Thyroid gland (tissue), 4 donors: ENCODE results near the gene EEF1AKMT3. TPM values are rescaled to one million over a fixed set of nuclear protein-coding genes. Genes with fewer than 3 reads are reported as not detected.

Source experiments
- DNase-seq, 2 donors: peaks; one replicate each; pipeline ENCODE4 v3.0.0-alpha.2; 2019
- H3K27ac ChIP-seq, 3 donors: fragments of 200-600 bp; sonication (generic); 1 replicate in 2 of 3; 2 replicates in 1 of 3; pipeline ENCODE4 v1.5.1; 2016 to 2019; ENCODE audit warnings: mild to moderate bottlenecking in 1 of 3, moderate library complexity in 1 of 3
- H3K27me3 ChIP-seq: fragments of 200-600 bp; sonication (generic); one replicate; pipeline ENCODE4 v1.5.1; 2019
- H3K36me3 ChIP-seq, 2 donors: fragments of 200-600 bp; sonication (generic); one replicate each; pipeline ENCODE4 v1.5.1; 2016 to 2019
- H3K4me1 ChIP-seq, 2 donors: fragments of 200-600 bp; sonication (generic); one replicate each; pipeline ENCODE4 v1.5.1; 2017 to 2019
- H3K4me3 ChIP-seq, 3 donors: fragments of 200-600 bp; sonication (generic); replicated peaks in 1 of 3; 1 replicate in 2 of 3; 2 replicates in 1 of 3; pipeline ENCODE4 v1.5.1; 2016; ENCODE audit warnings: mild to moderate bottlenecking in 1 of 3
- H3K9me3 ChIP-seq: fragments of 200-600 bp; sonication (generic); one replicate; pipeline ENCODE4 v1.5.1; 2017
- POLR2A ChIP-seq, 2 donors: fragments of 450-650 bp; IDR thresholded peaks; one replicate each; pipeline ENCODE4 v1.6.1; 2017; ENCODE audit warnings: antibody characterized with exemption in 2 of 2, mild to moderate bottlenecking in 2 of 2, moderate library complexity in 1 of 2
- WGBS, 2 donors: methylation state at CpG; one replicate each; pipeline ENCODE4 v1.1.5; 2017; 5-methylcytosine and 5-hydroxymethylcytosine counted together
- intact Hi-C: fragments of 100-400 bp; cut with DNase I; formaldehyde crosslinking; loops from one replicate; pipeline ENCODE4 v1.15.1; 2023
- total RNA-seq, 4 donors: library from RNA; depleted of rRNA; stranded (reverse); fragments of >200 nt; gene quantifications; one replicate each; pipeline ENCODE4 v1.2.3, GENCODE V29; 2016
- TF ChIP-seq, protein P1 (sequence below), 6 experiments: fragments of 200-600 bp in 3 of 6; fragments of 450-650 bp in 3 of 6; sonication (generic) in 3 of 6; IDR thresholded peaks; one replicate each; pipeline ENCODE4 v1.5.1; 2016 to 2019; ENCODE audit warnings: antibody characterized with exemption in 6 of 6, mild to moderate bottlenecking in 2 of 6, inconsistent platforms in 1 of 6, moderate library complexity in 1 of 6

EEF1AKMT3 gene
- total RNA-seq, 4 donors from 2014 or later: 12.1 to 20.4 (median 16.5) TPM

DNA sequence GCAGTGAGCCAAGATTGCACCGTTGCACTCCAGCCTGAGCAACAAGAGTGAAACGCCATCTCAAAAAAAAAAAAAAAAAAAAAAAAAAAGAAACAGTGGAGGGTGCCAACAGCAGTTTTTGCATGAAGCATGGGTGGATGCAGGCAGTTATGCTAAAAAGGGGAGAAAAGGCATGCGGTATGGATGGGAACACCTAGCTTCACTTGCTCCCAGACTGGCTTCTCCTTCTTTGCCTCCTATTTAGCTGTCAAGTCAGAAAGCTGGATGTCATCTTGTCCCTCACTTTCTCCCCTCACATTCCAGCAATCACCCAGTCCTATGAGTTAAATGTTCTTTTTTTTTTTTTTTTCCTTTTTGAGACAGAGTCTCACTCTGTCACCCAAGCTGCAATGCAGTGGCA lies 2.6 kb downstream of the EEF1AKMT3 start:
- WGBS, 2 donors: 93 to 96% methylated on average over 3 of the region's 3 CpGs
- peaks cover 23 to 35% of the 10 kb centered on the region in 2 donors for H3K4me1 ChIP-seq
- no peaks in the 10 kb centered on the region for H3K27me3 ChIP-seq
- H3K4me3 ChIP-seq: no peak overlapping the region
- H3K36me3 ChIP-seq: no peaks in the 10 kb centered on the region
- no peak overlapping the region for H3K27ac ChIP-seq
- TF ChIP-seq, protein P1, sequence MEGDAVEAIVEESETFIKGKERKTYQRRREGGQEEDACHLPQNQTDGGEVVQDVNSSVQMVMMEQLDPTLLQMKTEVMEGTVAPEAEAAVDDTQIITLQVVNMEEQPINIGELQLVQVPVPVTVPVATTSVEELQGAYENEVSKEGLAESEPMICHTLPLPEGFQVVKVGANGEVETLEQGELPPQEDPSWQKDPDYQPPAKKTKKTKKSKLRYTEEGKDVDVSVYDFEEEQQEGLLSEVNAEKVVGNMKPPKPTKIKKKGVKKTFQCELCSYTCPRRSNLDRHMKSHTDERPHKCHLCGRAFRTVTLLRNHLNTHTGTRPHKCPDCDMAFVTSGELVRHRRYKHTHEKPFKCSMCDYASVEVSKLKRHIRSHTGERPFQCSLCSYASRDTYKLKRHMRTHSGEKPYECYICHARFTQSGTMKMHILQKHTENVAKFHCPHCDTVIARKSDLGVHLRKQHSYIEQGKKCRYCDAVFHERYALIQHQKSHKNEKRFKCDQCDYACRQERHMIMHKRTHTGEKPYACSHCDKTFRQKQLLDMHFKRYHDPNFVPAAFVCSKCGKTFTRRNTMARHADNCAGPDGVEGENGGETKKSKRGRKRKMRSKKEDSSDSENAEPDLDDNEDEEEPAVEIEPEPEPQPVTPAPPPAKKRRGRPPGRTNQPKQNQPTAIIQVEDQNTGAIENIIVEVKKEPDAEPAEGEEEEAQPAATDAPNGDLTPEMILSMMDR (IDR thresholded peaks at IDR 0.05): no peak
- no peak for DNase-seq
- no peaks in the 10 kb centered on the region for H3K9me3 ChIP-seq
- intact Hi-C loops: no loop called here

DNA sequence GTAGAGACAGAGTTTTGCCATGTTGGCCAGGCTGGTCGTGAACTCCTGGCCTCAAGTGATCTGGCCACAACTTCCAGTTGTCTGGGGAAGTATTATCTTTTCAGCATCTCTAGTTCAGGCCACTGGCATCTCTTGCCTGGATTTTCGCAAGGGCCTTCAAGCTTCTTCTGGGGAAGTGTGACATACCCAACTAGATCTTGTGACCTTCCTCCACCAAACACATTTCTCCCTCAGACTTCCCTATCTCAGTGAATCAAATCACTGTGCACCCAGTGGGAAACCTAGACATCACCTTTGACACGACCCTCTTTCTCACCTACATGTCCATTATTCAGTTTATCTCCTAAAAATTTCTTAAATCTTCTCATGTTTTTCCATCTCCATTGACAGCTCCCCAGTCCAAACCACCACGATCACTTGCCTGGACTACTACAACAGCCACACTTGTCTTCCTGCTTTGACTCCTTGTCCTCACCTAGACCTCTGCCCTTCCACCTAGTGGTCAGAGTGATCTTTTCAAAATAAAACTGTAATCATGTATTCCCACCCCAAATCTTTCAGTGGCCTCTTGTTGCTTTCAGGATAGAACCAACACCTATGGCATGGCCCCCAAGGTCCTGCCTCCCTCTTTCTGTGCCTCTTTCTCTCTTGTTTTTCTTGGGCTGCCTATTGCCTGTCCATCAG lies 3.3 kb downstream of the EEF1AKMT3 start:
- DNase-seq: no peak
- H3K27me3 ChIP-seq: no peaks in the 10 kb centered on the region
- no peak for TF ChIP-seq POLR2A (IDR thresholded peaks at IDR 0.05)
- TF ChIP-seq, protein P1 (IDR thresholded peaks at IDR 0.05): no peak
- H3K4me3 ChIP-seq: no peak overlapping the region
- H3K36me3 ChIP-seq: no peaks in the 10 kb centered on the region
- H3K4me1 ChIP-seq: peaks cover 23 to 36% of the 10 kb centered on the region in 2 donors
- no peak overlapping the region for H3K27ac ChIP-seq
- 77 to 82% methylated on average over 4 of the region's 4 CpGs for WGBS, 2 donors
- intact Hi-C loops: no loop called here
- H3K9me3 ChIP-seq: no peaks in the 10 kb centered on the region

DNA sequence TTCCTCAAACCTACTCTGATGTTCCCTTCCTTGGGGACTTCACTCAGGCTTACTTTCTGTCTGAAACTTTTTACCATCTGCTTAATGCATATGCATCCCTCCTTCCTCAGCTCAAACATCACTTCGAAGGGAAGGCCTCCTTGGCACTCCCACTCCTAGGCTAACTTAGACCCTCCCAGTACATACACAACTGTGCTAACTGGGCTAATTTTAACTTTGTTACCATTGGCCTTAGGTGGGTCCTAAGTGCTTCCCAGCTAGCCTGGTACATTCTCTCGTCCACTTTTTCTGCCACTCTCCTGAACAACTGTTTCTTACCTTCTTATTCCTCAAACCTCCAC lies 3.8 kb downstream of the EEF1AKMT3 start:
- TF ChIP-seq, protein P1 (IDR thresholded peaks at IDR 0.05): no peak
- TF ChIP-seq POLR2A (IDR thresholded peaks at IDR 0.05): no peak
- H3K9me3 ChIP-seq: no peaks in the 10 kb centered on the region
- peaks cover 19 to 31% of the 10 kb centered on the region in 2 donors for H3K4me1 ChIP-seq
- no peaks in the 10 kb centered on the region for H3K36me3 ChIP-seq
- H3K27me3 ChIP-seq: no peaks in the 10 kb centered on the region
- no peak overlapping the region for H3K27ac ChIP-seq
- intact Hi-C loops: no loop called here
- 82 to 89% methylated on average over 2 of the region's 2 CpGs for WGBS, 2 donors
- DNase-seq: no peak
- no peak overlapping the region for H3K4me3 ChIP-seq

DNA sequence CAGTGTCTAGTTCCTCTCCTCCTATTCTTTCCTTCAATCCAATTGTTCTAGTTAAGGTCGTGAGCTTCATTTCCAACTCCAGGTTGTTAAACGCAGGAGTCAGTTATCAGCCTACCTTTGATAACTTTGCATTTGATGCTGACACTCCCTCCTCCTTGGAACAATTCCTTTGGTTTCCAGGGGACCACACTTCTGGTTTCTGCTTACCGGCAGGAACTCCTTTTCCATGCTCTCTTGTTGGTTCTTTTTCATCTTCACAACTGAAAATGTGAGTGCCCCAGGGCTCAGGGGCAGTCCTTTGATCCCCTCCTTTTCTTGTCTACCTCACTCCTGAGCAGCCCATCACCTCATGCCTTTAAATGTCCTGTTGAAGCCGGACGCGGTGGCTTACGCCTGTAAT lies 5.0 kb downstream of the EEF1AKMT3 start:
- no peak for TF ChIP-seq POLR2A (IDR thresholded peaks at IDR 0.05)
- TF ChIP-seq, protein P1 (IDR thresholded peaks at IDR 0.05): no peak
- no peaks in the 10 kb centered on the region for H3K9me3 ChIP-seq
- intact Hi-C loops: no loop called here
- WGBS, 2 donors: 90 to 94% methylated on average over 7 of the region's 7 CpGs
- H3K4me1 ChIP-seq: peaks cover 16 to 33% of the 10 kb centered on the region in 2 donors
- H3K27ac ChIP-seq: no peak overlapping the region
- H3K36me3 ChIP-seq: no peaks in the 10 kb centered on the region
- DNase-seq: no peak
- no peak overlapping the region for H3K4me3 ChIP-seq
- H3K27me3 ChIP-seq: no peaks in the 10 kb centered on the region

DNA sequence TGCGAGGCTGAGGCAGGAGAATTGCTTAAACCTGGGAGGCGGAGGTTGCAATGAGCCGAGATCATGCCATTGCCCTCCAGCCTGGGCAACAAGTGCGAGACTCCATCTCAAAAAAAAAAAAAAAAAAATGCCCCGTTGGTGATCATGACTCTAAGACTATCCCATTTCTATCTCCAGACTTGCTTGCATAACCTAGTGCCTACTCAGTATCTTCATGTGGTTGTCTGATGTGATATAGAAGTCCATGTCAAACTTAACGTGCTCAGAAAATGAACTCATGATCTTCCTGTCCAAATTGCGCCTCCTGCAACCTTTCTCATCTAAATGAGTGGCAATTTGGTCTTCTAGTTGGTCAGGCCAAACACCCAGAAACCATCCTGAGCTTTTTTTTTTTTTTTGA lies 5.5 kb downstream of the EEF1AKMT3 start:
- WGBS, 2 donors: 92 to 98% methylated on average over 7 of the region's 7 CpGs

More for the DNA sequence above, 5.5 kb downstream of the EEF1AKMT3 start:
- Histone ChIP-seq H3K4me3 (no peak overlapping the region), H3K4me1 (peaks cover 14 to 33% of the 10 kb centered on the region in 2 donors), H3K36me3 (no peaks in the 10 kb centered on the region), H3K27me3 (no peaks in the 10 kb centered on the region), H3K9me3 (no peaks in the 10 kb centered on the region), H3K27ac (no peak overlapping the region)
- no peak for DNase-seq
- TF ChIP-seq POLR2A (IDR thresholded peaks at IDR 0.05): no peak
- TF ChIP-seq, protein P1 (IDR thresholded peaks at IDR 0.05): no peak
- intact Hi-C loops: no loop called here
